ENCODE data around the gene MYO1E. TPM values are rescaled to one million over a fixed set of nuclear protein-coding genes. Genes with fewer than 3 reads are reported as not detected.

Gene MYO1E
- total RNA-seq, 1 donor from 2014 or later: 84.6 TPM

DNA sequence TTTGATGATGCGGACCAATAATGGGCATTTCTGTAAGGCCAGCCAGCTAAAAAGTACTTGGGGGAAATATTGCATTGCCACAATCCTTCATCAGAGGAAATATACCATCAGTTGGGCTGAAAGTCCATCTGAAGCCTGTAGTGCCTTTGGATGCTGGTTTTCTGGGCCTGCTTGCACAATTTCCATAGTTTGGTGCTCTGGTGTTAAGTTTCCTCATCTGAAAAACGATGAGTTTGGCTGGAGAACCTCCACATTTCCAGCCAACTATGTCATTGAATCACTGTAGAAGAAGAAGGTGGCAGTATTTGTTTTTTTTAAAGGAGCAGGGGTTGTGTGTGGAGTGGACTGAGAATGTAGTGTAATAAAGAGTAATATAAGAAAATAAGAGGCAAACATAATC is 257.6 kb downstream of the MYO1E start:
- Mint-ChIP-seq H3K27me3 (ENCODE audit: unreplicated experiment) (no peaks in the 10 kb centered on the region), H3K4me1 (ENCODE audit: unreplicated experiment) (no peaks in the 10 kb centered on the region), H3K4me3 (ENCODE audit: unreplicated experiment) (no peak overlapping the region), H3K9me3 (ENCODE audit: unreplicated experiment) (no peaks in the 10 kb centered on the region), H3K36me3 (ENCODE audit: unreplicated experiment) (peaks cover 14% of the 10 kb centered on the region), H3K27ac (ENCODE audit: unreplicated experiment) (no peak overlapping the region)
- no peak for TF ChIP-seq CTCF (IDR thresholded peaks at IDR 0.05)
- no peak for DNase-seq (ENCODE audit: extremely low spot score, unreplicated experiment)

DNA sequence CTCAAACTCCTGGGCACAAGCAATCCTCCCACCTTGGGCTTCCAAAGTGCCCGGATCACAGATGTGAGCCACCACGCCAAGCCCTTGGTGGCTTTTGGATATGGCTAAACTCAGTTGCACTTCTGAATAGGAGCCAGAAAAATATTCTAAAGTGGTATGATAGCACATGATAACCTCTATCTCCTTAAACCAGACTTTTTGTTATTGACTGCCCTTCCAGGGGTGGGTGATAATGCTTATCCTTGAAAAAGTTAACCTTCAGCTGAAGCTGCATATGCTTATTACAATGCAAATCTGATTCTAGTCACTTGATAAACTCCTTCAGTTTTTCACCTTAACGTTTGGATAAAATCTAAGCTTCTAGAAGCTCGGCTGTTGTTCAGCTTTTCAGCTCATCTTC is 261.4 kb downstream of the MYO1E start:
- DNase-seq (ENCODE audit: extremely low spot score, unreplicated experiment): no peak
- no peak for TF ChIP-seq CTCF (IDR thresholded peaks at IDR 0.05)
- Mint-ChIP-seq H3K36me3 (ENCODE audit: unreplicated experiment) (peaks cover 9% of the 10 kb centered on the region), H3K4me1 (ENCODE audit: unreplicated experiment) (peaks cover under 1% of the 10 kb centered on the region), H3K27ac (ENCODE audit: unreplicated experiment) (no peak overlapping the region), H3K4me3 (ENCODE audit: unreplicated experiment) (no peak overlapping the region), H3K9me3 (ENCODE audit: unreplicated experiment) (no peaks in the 10 kb centered on the region), H3K27me3 (ENCODE audit: unreplicated experiment) (no peaks in the 10 kb centered on the region)

DNA sequence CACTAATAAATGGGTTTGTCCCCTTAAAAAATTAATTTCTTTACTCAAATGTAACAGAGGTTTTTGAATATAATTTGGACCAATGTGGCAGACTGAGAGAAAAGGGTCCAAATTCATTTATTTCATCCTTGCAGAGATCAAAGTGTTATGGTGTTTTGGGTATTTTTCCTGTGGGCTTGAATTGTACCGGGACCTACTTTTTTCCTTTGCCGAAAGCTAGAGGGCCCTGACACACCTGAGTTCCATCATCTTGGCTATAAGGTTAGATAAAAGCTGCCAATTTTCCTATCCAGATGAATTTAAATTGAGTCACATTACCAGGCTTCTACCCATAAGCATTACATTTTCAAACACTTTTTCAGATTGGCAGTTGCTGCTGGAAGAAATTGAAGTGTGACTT is 266.8 kb downstream of the MYO1E start:
- Mint-ChIP-seq H3K27ac (ENCODE audit: unreplicated experiment) (peak overlapping the region; percentile 96), H3K9me3 (ENCODE audit: unreplicated experiment) (no peaks in the 10 kb centered on the region), H3K4me1 (ENCODE audit: unreplicated experiment) (peaks cover 14% of the 10 kb centered on the region), H3K27me3 (ENCODE audit: unreplicated experiment) (no peaks in the 10 kb centered on the region), H3K36me3 (ENCODE audit: unreplicated experiment) (no peaks in the 10 kb centered on the region), H3K4me3 (ENCODE audit: unreplicated experiment) (peak overlapping the region; percentile 91)
- TF ChIP-seq CTCF (IDR thresholded peaks at IDR 0.05): peak; percentile 17
- no peak for DNase-seq (ENCODE audit: extremely low spot score, unreplicated experiment)

GRCh38 chr15:59104912-59105732 is 267.5 kb downstream of the MYO1E start, which contains the start of gene CCNB2:
Gene CCNB2 (plus strand): TSS chr15:59105146. CDS start chr15:59105269, 123 bp downstream.
- H3K27ac Mint-ChIP-seq (ENCODE audit: unreplicated experiment): peak within 1 kb of the TSS; percentile 96
- H3K4me1 Mint-ChIP-seq (ENCODE audit: unreplicated experiment): peaks cover 14% of the 10 kb centered on the region
- H3K36me3 Mint-ChIP-seq (ENCODE audit: unreplicated experiment): no peaks in the 10 kb centered on the region
- H3K9me3 Mint-ChIP-seq (ENCODE audit: unreplicated experiment): no peaks in the 10 kb centered on the region
- DNase-seq (ENCODE audit: extremely low spot score, unreplicated experiment): peak; percentile 93
- H3K27me3 Mint-ChIP-seq (ENCODE audit: unreplicated experiment): no peaks in the 10 kb centered on the region
- TF ChIP-seq CTCF (IDR thresholded peaks at IDR 0.05): no peak
- H3K4me3 Mint-ChIP-seq (ENCODE audit: unreplicated experiment): peak within 1 kb of the TSS; percentile 91

GRCh38 chr15:59104602-59104911 is 268.1 kb downstream of the MYO1E start:
- H3K27me3 Mint-ChIP-seq (ENCODE audit: unreplicated experiment): no peaks in the 10 kb centered on the region
- peak overlapping the region; percentile 91 for H3K4me3 Mint-ChIP-seq (ENCODE audit: unreplicated experiment)
- no peaks in the 10 kb centered on the region for H3K9me3 Mint-ChIP-seq (ENCODE audit: unreplicated experiment)
- no peak for TF ChIP-seq CTCF (IDR thresholded peaks at IDR 0.05)
- no peaks in the 10 kb centered on the region for H3K36me3 Mint-ChIP-seq (ENCODE audit: unreplicated experiment)
- peak overlapping the region; percentile 96 for H3K27ac Mint-ChIP-seq (ENCODE audit: unreplicated experiment)
- H3K4me1 Mint-ChIP-seq (ENCODE audit: unreplicated experiment): peaks cover 14% of the 10 kb centered on the region
- DNase-seq (ENCODE audit: extremely low spot score, unreplicated experiment): no peak
